Activated naive CD8-positive, alpha-beta T cell treated with anti-CD3 and anti-CD28 coated beads, Interleukin-2, amount 50 U/mL, for 24 hours (primary cell): Measurements from ENCODE around the gene GRM7.
"Not testable (repeated sequence)": the region's sequence is repeated elsewhere in the genome, so short reads cannot be mapped to it uniquely, and the experiment has no call there.

Experiments
- ATAC-seq: fragments of 150-1000 bp; cut with Tn5 transposase; one replicate; pipeline ENCODE4 v1.10.0; 2021
- DNase-seq: peaks from one replicate; pipeline ENCODE4 v3.0.0; 2021
- H3K27ac Mint-ChIP-seq: one replicate; pipeline ENCODE4 v1.8.0; 2021; ENCODE audit warnings: mild to moderate bottlenecking, mixed read lengths
- H3K27me3 Mint-ChIP-seq: one replicate; pipeline ENCODE4 v1.8.0; 2021; ENCODE audit warnings: mixed read lengths
- H3K36me3 Mint-ChIP-seq: one replicate; pipeline ENCODE4 v1.8.0; 2021; ENCODE audit warnings: low read depth, mixed read lengths
- H3K4me1 Mint-ChIP-seq: one replicate; pipeline ENCODE4 v1.8.0; 2021; ENCODE audit warnings: mixed read lengths
- H3K4me3 Mint-ChIP-seq: one replicate; pipeline ENCODE4 v1.8.0; 2021; ENCODE audit warnings: mild to moderate bottlenecking, moderate library complexity, mixed read lengths
- H3K9me3 Mint-ChIP-seq: one replicate; pipeline ENCODE4 v1.8.0; 2021; ENCODE audit warnings: mixed read lengths

Gene GRM7

GRCh38 chr3:6921066-6921465 lies 60.2 kb downstream of the GRM7 start:
- H3K4me3 Mint-ChIP-seq = no peak overlapping the region
- H3K9me3 Mint-ChIP-seq = peaks cover 13% of the 10 kb centered on the region
- H3K27me3 Mint-ChIP-seq = no peaks in the 10 kb centered on the region
- DNase-seq (no peak), ATAC-seq (no peak)
- no peaks in the 10 kb centered on the region for H3K4me1 Mint-ChIP-seq
- H3K36me3 Mint-ChIP-seq = no peaks in the 10 kb centered on the region
- H3K27ac Mint-ChIP-seq = no peak overlapping the region

- ATAC-seq (no peak), DNase-seq (no peak)
- Mint-ChIP-seq H3K4me3 (no peak overlapping the region), H3K9me3 (peaks cover 13% of the 10 kb centered on the region), H3K27me3 (no peaks in the 10 kb centered on the region), H3K27ac (no peak overlapping the region), H3K4me1 (no peaks in the 10 kb centered on the region), H3K36me3 (no peaks in the 10 kb centered on the region)
These were observed 61.0 kb downstream of the GRM7 start for GRCh38 chr3:6921876-6922275.

GRCh38 chr3:6928064-6928463 lies 67.1 kb downstream of the GRM7 start:
- H3K4me3 Mint-ChIP-seq = no peak overlapping the region
- no peak for DNase-seq
- no peaks in the 10 kb centered on the region for H3K4me1 Mint-ChIP-seq
- H3K27me3 Mint-ChIP-seq = no peaks in the 10 kb centered on the region
- no peaks in the 10 kb centered on the region for H3K9me3 Mint-ChIP-seq
- no peak overlapping the region for H3K27ac Mint-ChIP-seq
- H3K36me3 Mint-ChIP-seq = no peaks in the 10 kb centered on the region
- ATAC-seq = no peak

GRCh38 chr3:6929918-6930317 lies 69.0 kb downstream of the GRM7 start:
- Mint-ChIP-seq H3K36me3 (no peaks in the 10 kb centered on the region), H3K27ac (no peak overlapping the region), H3K9me3 (no peaks in the 10 kb centered on the region), H3K27me3 (no peaks in the 10 kb centered on the region), H3K4me1 (no peaks in the 10 kb centered on the region), H3K4me3 (no peak overlapping the region)
- ATAC-seq (no peak), DNase-seq (no peak)

- H3K9me3 Mint-ChIP-seq, H3K36me3 Mint-ChIP-seq, ATAC-seq, H3K4me3 Mint-ChIP-seq, DNase-seq, H3K4me1 Mint-ChIP-seq, H3K27ac Mint-ChIP-seq, H3K27me3 Mint-ChIP-seq: not testable (repeated sequence)
These were observed 74.5 kb downstream of the GRM7 start for GRCh38 chr3:6935418-6935817.

GRCh38 chr3:6935970-6936369 lies 75.1 kb downstream of the GRM7 start:
- Mint-ChIP-seq H3K27me3 (no peaks in the 10 kb centered on the region), H3K9me3 (no peaks in the 10 kb centered on the region), H3K4me1 (no peaks in the 10 kb centered on the region), H3K4me3 (no peak overlapping the region), H3K36me3 (no peaks in the 10 kb centered on the region), H3K27ac (no peak overlapping the region)
- DNase-seq (no peak), ATAC-seq (no peak)

- DNase-seq = no peak
- Mint-ChIP-seq H3K27me3 (no peaks in the 10 kb centered on the region), H3K4me1 (no peaks in the 10 kb centered on the region), H3K36me3 (no peaks in the 10 kb centered on the region), H3K4me3 (no peak overlapping the region), H3K9me3 (peaks cover 3% of the 10 kb centered on the region), H3K27ac (no peak overlapping the region)
- no peak for ATAC-seq
These were observed 101.9 kb downstream of the GRM7 start for GRCh38 chr3:6962801-6963200.

GRCh38 chr3:6965881-6966280 lies 105.0 kb downstream of the GRM7 start:
- no peak for DNase-seq

GRCh38 chr3:6971933-6972332 lies 111.0 kb downstream of the GRM7 start:
- Mint-ChIP-seq H3K27ac (no peak overlapping the region), H3K4me3 (no peak overlapping the region), H3K4me1 (no peaks in the 10 kb centered on the region), H3K27me3 (no peaks in the 10 kb centered on the region), H3K9me3 (peaks cover 4% of the 10 kb centered on the region), H3K36me3 (no peaks in the 10 kb centered on the region)
- no peak for DNase-seq
- no peak for ATAC-seq

More at GRCh38 chr3:6965881-6966280, 105.0 kb downstream of the GRM7 start:
- no peaks in the 10 kb centered on the region for H3K27me3 Mint-ChIP-seq
- H3K36me3 Mint-ChIP-seq = no peaks in the 10 kb centered on the region
- H3K4me3 Mint-ChIP-seq = no peak overlapping the region
- H3K4me1 Mint-ChIP-seq = no peaks in the 10 kb centered on the region
- no peak for ATAC-seq
- H3K9me3 Mint-ChIP-seq = peaks cover 8% of the 10 kb centered on the region
- no peak overlapping the region for H3K27ac Mint-ChIP-seq

- Mint-ChIP-seq H3K27ac (no peak overlapping the region), H3K4me3 (no peak overlapping the region), H3K9me3 (peaks cover 9% of the 10 kb centered on the region), H3K27me3 (no peaks in the 10 kb centered on the region), H3K36me3 (no peaks in the 10 kb centered on the region), H3K4me1 (no peaks in the 10 kb centered on the region)
- DNase-seq = no peak
- ATAC-seq = no peak
These were observed 124.9 kb downstream of the GRM7 start for GRCh38 chr3:6985848-6986247.

- Mint-ChIP-seq H3K36me3 (no peaks in the 10 kb centered on the region), H3K4me1 (no peaks in the 10 kb centered on the region), H3K27ac (no peak overlapping the region), H3K27me3 (no peaks in the 10 kb centered on the region), H3K4me3 (no peak overlapping the region), H3K9me3 (peaks cover 13% of the 10 kb centered on the region)
- no peak for DNase-seq
- ATAC-seq = no peak
These were observed 128.8 kb downstream of the GRM7 start for GRCh38 chr3:6989608-6990291.

- Mint-ChIP-seq H3K36me3 (no peaks in the 10 kb centered on the region), H3K4me3 (no peak overlapping the region), H3K27ac (no peak overlapping the region), H3K9me3 (peaks cover 10% of the 10 kb centered on the region), H3K4me1 (no peaks in the 10 kb centered on the region), H3K27me3 (no peaks in the 10 kb centered on the region)
- DNase-seq (no peak), ATAC-seq (no peak)
These were observed 133.3 kb downstream of the GRM7 start for GRCh38 chr3:6994081-6994668.

- DNase-seq (no peak), ATAC-seq (no peak)
- Mint-ChIP-seq H3K27me3 (no peaks in the 10 kb centered on the region), H3K4me3 (no peak overlapping the region), H3K27ac (no peak overlapping the region), H3K9me3 (peaks cover 14% of the 10 kb centered on the region), H3K36me3 (no peaks in the 10 kb centered on the region), H3K4me1 (no peaks in the 10 kb centered on the region)
These were observed 139.6 kb downstream of the GRM7 start for GRCh38 chr3:7000501-7000900.

GRCh38 chr3:7001370-7001769 lies 140.5 kb downstream of the GRM7 start:
- H3K27ac Mint-ChIP-seq = no peak overlapping the region
- no peaks in the 10 kb centered on the region for H3K27me3 Mint-ChIP-seq
- peaks cover 14% of the 10 kb centered on the region for H3K9me3 Mint-ChIP-seq
- no peaks in the 10 kb centered on the region for H3K36me3 Mint-ChIP-seq
- H3K4me1 Mint-ChIP-seq = no peaks in the 10 kb centered on the region
- ATAC-seq (no peak), DNase-seq (no peak)
- no peak overlapping the region for H3K4me3 Mint-ChIP-seq

- Mint-ChIP-seq H3K27ac (no peak overlapping the region), H3K4me3 (no peak overlapping the region), H3K4me1 (no peaks in the 10 kb centered on the region), H3K27me3 (no peaks in the 10 kb centered on the region), H3K9me3 (peaks cover 11% of the 10 kb centered on the region), H3K36me3 (no peaks in the 10 kb centered on the region)
- DNase-seq (no peak), ATAC-seq (no peak)
These were observed 154.9 kb downstream of the GRM7 start for GRCh38 chr3:7015683-7016440.
